GM18508 (cell line): ENCODE measurements around the gene DCXR.

Source experiments
- ATAC-seq: cut with Tn5 transposase; IDR thresholded peaks from one replicate; pipeline ENCODE4 v1.9.1; 2021; ENCODE audit warnings: moderate number of reproducible peaks; ENCODE audit not compliant: insufficient read depth, unreplicated experiment

Gene DCXR

GRCh38 chr17:82076018-82076784, 38.7 kb upstream of the DCXR start:
- no peak for ATAC-seq

GRCh38 chr17:82073446-82073845, 35.9 kb upstream of the DCXR start:
- ATAC-seq = no peak

DNA sequence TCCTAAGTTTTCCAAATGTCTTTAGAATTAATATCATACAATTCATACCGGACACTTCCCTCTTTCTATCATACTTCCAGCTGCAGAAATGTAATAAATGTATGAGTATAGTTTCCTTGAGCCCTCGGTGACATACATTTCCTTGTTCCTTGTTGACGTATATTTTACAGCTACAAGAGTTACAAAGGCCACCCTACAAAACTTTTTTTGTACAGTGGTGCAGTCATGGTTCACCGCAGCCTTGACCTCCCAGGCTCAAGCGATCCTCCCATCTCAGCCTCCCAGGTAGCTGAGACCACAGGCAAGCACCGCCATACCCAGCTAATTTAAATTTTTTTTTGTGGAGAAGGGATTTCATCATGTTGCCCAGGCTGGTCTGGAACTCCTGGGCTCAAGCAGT, 35.3 kb upstream of the DCXR start:
- ATAC-seq = no peak

DNA sequence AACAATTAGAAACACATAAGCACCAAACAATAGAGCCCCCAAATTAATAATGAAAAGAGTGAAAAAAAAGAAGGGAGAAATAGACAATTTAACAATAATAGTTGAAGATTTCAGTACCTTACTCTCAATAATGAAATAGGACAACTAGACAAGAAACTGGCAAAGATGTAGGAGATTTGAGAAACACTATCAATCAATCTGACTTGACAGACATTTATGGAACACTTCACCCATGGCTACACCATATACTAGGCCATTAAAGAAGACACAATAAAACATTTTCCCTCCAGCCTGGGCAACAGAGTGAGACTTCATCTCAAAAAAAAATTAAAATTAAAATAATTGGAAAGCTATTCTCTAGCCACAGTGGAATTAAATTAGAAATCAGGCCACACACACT, 33.1 kb upstream of the DCXR start:
- ATAC-seq = no peak

DNA sequence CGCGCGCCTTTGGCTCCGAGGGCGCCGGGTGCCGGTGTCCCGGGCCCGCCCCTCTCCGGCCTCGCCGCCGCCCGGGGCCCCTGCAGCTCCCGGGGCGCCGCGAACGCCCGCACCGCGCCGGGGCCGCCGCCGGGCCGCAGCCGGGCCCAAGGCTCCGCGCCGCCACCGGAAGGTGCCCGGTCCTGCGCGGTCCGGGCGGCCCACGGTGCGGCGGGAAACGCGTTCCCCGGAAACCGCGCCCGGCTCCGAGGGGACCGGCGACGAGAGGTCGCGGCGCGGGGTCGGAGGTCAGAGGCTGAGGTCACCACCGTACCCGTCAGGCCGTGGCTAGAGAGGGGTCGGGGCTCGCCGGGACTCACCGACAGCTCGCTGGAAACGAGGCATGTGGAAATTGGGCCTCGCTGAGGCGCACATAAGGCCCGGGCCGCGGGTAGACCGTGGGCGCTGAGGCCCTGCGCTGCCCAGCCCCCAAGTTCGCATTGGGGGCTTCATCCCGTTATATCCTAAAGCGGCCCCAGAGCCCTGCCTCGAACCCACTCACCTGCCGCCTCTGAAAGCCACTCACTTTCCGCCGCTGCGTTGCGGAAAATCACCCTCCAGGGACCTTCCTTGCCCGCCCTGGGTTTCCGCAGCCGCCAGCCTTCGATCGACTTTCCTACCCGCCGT, 28.3 kb upstream of the DCXR start, which contains the start of gene DUS1L:
Gene DUS1L, minus strand, starts transcription at position 167 of the 666 bp plus-strand sequence. CDS start 745 bp downstream, outside the sequence.
- ATAC-seq = no peak

DNA sequence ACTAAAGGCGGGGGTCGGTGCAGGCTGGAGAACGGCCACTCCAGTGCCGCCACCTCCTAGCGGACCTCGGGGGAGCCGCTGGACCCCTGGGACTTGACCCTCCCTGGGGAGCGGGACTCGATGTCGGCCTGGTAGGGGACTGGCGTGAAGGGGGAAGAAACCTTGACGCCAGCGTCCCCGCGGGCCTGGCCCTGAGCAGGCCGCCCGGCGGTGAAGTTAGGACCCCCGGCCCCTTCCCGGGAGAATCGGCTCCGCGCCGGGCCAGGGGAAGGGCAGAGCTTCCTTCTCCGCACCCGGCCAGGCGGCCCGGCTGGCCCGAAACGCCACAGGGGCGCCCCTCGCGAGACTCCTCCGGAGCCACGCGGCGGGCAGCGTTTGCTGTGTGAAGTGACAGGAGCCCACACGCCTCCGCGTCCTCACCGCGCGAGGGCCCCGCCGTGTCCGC, 27.7 kb upstream of the DCXR start:
- no peak for ATAC-seq

- ATAC-seq = no peak
These were observed 27.1 kb upstream of the DCXR start for GRCh38 chr17:82064433-82065192.

- no peak for ATAC-seq
These were observed 26.2 kb upstream of the DCXR start for GRCh38 chr17:82063424-82064415.

- ATAC-seq = no peak
These were observed 25.5 kb upstream of the DCXR start for GRCh38 chr17:82062984-82063368.

DNA sequence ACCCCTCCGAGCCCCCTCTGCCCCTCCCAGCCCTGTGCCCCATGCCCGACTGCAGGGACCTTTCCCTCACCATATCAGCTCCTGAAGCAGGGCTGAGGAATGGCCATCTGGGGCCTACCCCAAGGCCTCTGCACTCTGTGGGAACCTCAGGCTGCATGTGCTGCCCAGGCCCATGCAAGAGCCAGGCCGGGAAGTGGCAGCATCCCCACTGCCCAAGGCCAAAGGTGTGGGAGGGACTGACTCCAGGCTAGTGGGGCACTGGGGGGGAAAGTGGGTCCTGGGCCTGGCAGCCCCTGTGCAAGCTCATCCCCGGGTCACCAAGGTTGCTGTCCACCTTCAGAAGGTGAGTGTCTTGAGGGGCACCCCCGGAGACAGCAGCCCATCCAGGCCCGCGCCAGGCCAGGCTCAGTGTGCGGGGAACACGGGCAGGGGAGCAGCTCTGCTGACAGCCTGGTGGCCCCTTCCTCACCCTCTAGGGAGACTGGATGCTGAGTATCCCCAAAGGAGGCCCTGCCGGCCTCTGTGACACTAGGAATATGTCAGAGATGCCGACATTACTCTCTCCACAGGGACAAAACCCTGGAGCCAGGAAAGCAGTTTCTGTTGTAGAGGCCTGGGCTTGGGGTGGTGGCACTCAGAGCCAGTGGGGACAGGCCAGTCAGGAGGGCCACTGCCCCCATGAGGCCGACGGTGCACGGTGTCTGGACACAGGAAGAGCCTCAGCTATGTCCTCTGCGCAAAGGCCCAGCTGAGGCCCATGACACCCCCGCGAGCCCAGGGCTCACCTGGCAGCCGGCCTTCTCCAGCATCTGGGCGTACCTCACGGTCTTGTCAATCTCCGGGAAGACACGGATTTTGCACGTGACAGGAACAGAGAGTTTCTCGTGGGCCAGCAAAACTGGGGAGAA, 24.8 kb upstream of the DCXR start:
- no peak for ATAC-seq

DNA sequence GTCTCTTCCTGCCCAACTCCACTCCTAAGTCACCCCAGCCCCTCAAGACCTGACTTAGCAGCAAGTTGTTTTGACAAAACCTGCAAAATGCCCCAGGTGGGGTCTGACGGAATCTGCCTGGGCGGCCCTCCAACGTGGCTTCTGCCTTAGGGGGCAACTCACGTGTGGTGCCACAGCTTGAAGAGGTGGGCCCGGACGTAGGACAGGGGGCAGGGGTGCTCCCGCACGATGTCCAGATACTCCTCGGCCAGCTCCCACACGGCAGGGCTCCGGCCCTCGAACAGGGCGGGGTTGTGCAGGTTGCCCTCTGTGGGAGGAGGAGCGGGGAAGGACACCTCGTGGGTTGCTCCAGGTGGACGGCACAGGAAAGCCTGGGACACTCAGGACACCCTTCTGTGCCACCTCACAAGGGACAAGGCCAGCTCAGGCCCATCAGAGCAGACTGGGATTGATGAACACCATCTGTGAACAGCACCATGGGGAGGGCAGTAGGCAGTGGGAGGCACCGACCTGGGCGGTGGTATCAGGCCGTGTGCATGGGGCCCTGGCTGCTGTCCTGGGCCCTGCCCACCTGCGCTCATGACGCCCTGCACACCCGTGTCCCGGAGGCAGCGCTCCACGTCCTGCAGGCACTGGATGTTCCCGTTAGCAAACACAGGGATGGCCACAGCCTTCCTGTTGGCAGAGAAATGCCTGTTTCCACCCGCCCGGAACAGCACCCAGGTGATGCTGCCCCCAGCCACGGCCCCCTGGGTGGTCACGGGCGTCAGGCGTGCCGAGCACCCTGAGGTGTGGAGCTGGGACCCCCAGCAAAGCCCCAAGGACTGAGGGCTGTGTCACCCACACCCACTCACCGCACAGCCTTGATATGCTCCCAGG, 23.8 kb upstream of the DCXR start:
- no peak for ATAC-seq

DNA sequence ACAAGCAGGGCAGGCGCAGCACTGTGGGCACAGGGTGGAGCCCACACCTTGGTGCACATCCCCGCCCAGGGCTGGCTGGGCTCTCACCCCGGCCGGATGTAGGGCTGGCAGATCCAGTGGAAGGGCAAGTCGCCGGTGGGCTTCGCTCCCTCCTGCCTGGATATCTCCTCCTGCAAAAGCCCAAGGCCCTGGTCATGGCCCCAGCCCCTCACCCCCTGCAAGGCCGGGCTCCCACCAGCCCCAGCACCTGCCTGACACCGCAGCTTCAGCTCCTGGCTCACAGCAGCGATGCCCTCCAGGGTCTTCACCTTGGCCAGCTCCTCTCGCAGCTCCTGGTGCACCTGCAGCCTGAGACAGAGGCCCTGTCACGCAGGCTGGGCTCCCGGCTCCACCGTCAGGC, 23.1 kb upstream of the DCXR start:
- no peak for ATAC-seq

- no peak for ATAC-seq
These were observed 22.5 kb upstream of the DCXR start for GRCh38 chr17:82060001-82060380.

DNA sequence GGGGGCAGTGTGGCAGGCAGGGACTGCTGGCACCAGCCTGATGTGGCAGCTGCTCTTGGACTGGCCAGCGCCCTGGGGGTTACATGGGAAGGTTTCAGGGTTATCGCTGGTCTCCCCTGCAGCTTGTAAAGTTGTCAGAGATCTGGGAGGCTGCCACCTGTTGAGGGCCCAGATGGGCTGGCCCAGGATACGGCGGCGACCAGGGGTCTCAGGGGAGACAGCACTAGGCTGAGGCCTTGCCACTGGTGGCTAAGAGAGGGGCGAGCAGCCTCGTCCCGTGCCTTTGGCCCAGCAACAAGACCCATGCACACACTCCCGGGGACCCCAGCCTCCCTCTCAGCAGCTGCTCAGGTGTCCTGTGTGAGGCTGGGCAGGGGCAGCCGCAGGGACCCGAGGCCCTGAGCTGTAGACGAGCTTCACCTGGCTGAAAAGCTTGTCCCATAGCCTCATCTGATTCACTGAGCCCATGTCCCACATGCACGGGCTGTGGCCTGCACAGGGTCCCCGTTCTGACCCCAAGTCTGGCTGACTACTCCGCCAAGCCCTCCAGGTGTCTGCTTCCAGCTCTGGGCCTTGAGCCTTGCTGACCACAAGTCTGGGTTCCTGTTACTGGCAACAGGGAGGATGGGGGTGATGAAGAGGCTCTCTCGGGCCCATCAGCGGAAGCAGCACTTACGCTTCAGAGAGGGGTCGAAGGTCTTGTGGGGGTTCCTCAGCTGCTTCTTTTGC, 21.9 kb upstream of the DCXR start:
- no peak for ATAC-seq

- ATAC-seq = no peak
These were observed 21.4 kb upstream of the DCXR start for GRCh38 chr17:82058855-82059249.

GRCh38 chr17:82058230-82058854, 20.8 kb upstream of the DCXR start:
- ATAC-seq = no peak
